Measurements from ENCODE around the gene TASP1.
"Not testable (repeated sequence)": the region's sequence is repeated elsewhere in the genome, so short reads cannot be mapped to it uniquely, and the experiment has no call there.

Gene TASP1

GRCh38 chr20:13395232-13395631 is 243.5 kb downstream of the TASP1 start:
- no peak for DNase-seq

- no peak for DNase-seq
Observed at GRCh38 chr20:13392391-13392790, 246.3 kb downstream of the TASP1 start.

DNA sequence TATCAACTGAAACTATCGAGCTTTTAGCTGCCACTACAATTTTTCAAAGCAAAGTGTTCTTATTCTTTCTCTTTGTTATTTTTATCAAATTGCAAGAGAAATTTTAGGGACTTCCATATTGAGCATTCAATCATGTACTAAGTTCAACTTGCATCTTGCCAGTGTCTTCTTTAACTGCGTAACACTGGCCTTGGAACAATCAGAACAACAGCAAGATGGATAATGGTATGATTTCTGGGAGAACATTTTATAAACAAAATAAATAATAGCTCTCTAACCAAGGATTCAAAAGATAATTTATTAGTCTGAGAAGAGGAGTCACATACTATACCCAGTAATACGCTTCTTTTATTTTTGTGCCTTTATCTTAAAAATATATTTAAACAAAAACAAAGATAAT is 249.6 kb downstream of the TASP1 start:
- DNase-seq, result no peak

- no peak for DNase-seq
Observed at GRCh38 chr20:13384132-13384531, 254.6 kb downstream of the TASP1 start.

GRCh38 chr20:13382786-13383185 is 255.9 kb downstream of the TASP1 start:
- no peak for DNase-seq

- not testable (repeated sequence) for DNase-seq
Observed at GRCh38 chr20:13380497-13381229, 258.1 kb downstream of the TASP1 start.

DNA sequence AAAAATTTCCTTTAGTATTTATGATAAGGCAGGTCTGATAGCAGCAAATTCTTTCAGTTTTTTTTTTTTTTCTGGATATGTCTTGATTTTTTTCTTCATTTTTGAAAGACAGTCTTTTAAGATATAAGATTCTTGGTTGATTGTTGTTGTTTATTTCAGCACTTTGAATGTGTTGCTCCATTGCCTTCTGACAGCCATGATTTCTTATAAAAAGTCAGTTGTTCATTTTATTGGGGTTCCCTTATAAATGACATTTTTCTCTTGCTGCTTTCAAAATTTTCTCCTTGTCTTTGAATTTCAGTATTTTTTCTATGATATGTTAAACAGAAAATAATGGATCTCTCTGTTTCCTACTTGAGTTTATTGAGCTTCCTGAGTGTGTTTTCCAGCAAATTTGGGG is 265.3 kb downstream of the TASP1 start:
- no peak for DNase-seq

DNA sequence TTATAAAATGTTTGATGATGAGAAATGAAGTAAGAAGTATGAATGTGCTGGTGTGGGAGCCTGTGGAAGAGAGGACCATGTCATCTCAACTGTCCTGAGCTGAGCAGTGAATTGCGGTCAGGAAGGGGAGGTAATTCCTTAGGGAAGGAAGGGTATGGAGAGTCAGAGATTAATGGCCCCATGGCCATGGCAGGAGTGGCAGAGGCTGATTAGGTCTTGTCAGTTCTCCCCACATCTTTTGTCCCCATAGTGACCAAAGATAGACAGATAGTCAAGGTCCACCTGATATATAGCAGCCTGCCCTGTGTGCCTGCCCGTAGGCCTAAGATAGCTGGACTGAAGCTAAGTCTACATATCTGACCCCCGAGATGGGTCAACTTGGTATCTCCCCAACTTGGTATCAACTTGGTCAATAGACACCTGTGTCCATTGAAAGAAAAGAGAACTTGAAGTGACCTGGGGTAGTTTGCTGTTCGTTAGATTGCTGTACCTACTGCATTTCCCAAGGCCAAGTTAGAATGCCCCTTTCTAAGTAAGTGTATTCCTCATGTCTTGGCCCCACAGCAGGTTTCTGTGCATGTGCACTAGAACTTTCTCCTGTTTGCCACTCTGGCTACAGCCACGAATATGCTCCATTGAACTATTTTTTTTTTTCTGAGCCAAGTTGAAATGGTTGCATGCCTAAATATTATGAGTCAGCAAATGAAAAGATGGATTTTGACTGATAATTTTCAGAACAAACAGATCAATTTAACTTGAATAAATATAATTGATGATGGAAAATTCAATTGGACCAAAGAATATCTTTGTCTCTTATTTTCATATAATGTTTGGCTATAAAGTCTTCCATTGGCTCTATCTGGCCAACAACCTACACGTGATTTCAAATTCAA is 274.2 kb downstream of the TASP1 start:
- DNase-seq, result no peak

DNA sequence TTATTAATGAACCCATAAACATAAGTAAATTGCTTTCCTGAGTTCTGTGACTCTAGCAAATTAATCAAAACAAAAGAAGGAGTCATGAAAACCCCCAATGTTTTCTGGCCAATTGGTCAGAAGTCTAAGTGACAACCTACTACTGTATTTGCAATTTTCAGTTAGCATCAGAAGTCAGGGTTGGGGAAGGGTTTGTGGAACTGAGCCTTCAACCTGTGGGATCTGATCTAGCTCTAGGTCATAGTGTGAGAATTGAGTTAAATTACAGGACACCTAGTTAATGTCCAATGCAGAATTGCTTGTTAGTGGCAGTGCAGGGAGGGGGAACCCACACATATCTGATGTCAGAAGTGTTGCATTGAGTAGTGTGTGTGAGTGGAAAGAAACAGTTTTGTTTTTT is 275.3 kb downstream of the TASP1 start:
- DNase-seq, result no peak

DNA sequence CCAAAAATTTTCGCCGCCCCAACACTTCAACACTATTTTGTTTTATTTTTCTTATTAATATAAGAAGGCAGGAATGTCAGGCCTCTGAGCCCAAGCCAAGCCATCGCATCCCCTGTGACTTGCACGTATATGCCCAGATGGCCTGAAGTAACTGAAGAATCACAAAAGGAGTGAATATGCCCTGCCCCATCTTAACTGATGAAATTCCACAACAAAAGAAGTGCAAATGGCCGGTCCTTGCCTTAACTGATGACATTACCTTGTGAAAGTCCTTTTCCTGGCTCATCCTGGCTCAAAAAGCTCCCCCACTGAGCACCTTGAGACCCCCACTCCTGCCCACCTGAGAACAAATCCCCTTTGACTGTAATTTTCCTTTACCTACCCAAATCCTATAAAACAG is 276.6 kb downstream of the TASP1 start:
- DNase-seq, result not testable (repeated sequence)

- not testable (repeated sequence) for DNase-seq
Observed at GRCh38 chr20:13358936-13359335, 279.8 kb downstream of the TASP1 start.

DNA sequence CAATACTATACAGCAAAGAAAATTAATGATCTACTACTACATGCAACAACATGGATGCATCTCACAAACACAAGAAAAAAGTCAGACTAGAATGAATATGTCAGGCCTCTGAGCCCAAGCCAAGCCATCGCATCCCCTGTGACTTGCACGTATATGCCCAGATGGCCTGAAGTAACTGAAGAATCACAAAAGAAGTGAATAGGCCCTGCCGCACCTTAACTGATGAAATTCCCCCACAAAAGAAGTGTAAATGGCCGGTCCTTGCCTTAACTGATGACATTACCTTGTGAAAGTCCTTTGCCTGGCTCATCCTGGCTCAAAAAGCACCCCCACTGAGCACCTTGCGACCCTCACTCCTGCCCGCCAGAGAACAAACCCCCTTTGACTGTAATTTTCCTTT is 280.9 kb downstream of the TASP1 start:
- DNase-seq, result not testable (repeated sequence)

- DNase-seq, result no peak
Observed at GRCh38 chr20:13356591-13356990, 282.1 kb downstream of the TASP1 start.

- no peak for DNase-seq
Observed at GRCh38 chr20:13355941-13356486, 282.7 kb downstream of the TASP1 start.

GRCh38 chr20:13355411-13355810 is 283.3 kb downstream of the TASP1 start:
- no peak for DNase-seq

- DNase-seq, result no peak
Observed at GRCh38 chr20:13353261-13353945, 285.3 kb downstream of the TASP1 start.

DNA sequence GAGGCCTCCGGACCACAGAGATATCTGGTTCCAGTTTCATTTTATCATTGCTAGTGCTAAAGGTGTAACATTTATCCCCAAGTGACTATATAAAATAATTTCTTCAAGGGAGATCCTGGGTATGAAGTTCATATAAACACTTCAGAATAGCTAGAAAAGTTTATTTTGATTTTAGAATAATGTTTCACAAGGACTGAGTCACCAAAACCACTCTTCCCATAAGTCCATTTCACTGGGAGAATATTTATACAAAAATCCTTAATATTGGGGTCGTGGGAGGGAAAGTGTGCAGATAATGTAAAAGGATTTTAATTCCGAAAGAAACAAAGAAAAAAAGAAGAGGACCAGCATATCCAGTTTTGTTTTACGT is 289.5 kb downstream of the TASP1 start:
- no peak for DNase-seq

DNA sequence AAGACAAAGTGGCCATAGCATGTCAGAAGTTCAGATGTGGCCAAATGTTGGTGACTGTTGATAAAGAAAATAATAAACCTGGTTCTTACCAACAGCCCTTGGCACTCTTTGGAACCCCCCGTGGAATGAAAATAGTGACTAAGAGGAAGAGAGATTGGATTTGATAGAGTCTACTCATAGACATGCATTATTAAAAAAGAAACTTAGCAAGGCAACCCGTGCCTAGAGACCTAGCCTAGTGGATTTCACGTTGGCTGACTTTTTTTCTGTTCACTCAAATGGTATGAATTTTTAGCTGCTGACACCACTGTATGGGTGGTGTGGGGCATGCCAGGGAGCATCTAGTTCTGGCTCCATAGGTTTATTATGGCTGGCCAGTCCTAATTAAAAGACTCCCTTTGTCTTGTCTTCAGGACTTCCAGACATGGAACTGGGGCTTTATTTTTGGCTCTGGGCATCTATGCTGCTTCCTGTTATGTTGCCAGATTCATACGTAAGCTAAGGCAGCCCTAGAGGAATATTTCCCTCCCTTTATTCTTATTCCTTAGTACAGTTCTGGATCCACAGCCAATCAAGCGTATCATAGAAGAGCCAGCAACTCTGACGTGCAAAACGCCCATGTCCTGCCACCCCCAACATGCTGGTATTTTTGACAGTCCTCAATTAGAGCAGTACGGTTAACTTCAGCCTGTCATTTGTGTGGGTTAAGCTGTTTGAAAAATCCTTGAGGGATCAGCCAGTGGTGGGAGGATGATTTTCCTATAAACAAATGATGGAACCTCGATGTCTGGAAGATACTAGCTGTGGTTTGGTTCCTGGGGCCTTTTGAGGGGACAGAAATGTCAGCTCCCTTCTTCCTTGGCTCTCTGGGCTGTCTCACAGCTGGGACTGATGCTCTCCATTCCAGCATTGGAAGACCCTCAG is 290.2 kb downstream of the TASP1 start:
- no peak for DNase-seq

GRCh38 chr20:13344671-13345070 is 294.1 kb downstream of the TASP1 start:
- DNase-seq, result no peak

GRCh38 chr20:13342469-13343242 is 296.1 kb downstream of the TASP1 start:
- no peak for DNase-seq

DNA sequence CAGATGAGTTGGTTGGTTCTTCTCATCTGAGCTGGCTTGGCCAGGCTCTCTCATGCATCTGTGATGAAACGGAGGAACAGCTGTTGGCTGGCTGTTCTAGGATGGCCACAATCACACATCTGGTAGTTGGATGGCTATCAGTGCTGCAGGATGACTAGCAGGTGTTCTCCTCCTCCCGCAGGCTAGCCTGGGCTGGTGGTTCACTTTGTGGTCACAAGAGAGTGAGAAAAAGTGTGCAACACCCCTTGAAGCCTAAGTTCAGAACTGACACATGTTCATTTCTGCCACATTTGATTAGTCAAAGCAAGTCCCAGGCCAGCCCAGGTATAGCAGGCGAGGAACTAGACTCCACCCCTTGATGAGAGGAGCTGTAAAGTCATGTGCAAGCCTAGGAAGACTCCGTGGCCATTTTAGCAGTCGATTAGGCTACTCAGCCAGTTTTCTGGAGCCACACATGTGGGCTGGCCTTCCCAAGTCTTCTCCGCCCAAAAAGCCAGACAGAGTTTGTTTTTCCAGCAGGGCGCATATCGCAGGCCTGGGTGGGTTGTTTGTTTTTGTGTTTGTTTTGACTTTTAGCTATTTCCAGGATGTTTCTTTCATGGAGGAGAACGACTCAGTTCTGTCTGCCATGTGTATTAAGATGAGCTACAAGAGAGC is 296.9 kb downstream of the TASP1 start:
- DNase-seq, result no peak
